ENCODE data around the gene ATP23. TPM values are rescaled to one million over a fixed set of nuclear protein-coding genes. Genes with fewer than 3 reads are reported as not detected.

The ATP23 gene
- total RNA-seq, 1 experiment from 2014 or later = 4.7 TPM

GRCh38 chr12:57936513-57936883 is 4.9 kb upstream of the ATP23 start:
- no peaks in the 10 kb centered on the region for H3K79me1 ChIP-seq (ENCODE audit: insufficient read depth, low read depth, low read length, poor library complexity, severe bottlenecking)
- H3K9me3 ChIP-seq (ENCODE audit: control insufficient read depth, low read depth, low read length) = no peaks in the 10 kb centered on the region
- no peak overlapping the region for H3K18ac ChIP-seq (ENCODE audit: insufficient read length, low read depth, low read length)
- no peak overlapping the region for H2AFZ ChIP-seq (ENCODE audit: low read length)
- no peak overlapping the region for H2BK20ac ChIP-seq (ENCODE audit: low read depth, low read length, poor library complexity, severe bottlenecking)
- H4K20me1 ChIP-seq (ENCODE audit: control insufficient read depth, insufficient read depth, insufficient read length) = no peaks in the 10 kb centered on the region
- no peak overlapping the region for H2AK5ac ChIP-seq (ENCODE audit: insufficient read length, low read length)
- H3K56ac ChIP-seq (ENCODE audit: insufficient read length, low read depth, low read length) = no peak overlapping the region
- no peak overlapping the region for H3T11ph ChIP-seq (ENCODE audit: low read length)
- H3K4ac ChIP-seq (ENCODE audit: low read depth, low read length) = no peak overlapping the region
- Mint-ChIP-seq H3K4me1 (peaks cover 20 to 21% of the 10 kb centered on the region in 2 experiments), H3K4me3 (peak overlapping the region; percentile 43 to 67), H3K27ac (no peak overlapping the region), H3K9me3 (no peaks in the 10 kb centered on the region), H3K36me3 (ENCODE audit: insufficient read depth in 1 of 3, low read depth in 3 of 3) (no peaks in the 10 kb centered on the region; a peak in 2 of 7 replicates), H3K27me3 (ENCODE audit: low read depth) (peaks cover 47% of the 10 kb centered on the region)
- H3K23me2 ChIP-seq (ENCODE audit: insufficient read length, low read depth, low read length, poor library complexity, severe bottlenecking) = peaks cover 9% of the 10 kb centered on the region
- H3K9ac ChIP-seq (ENCODE audit: extremely low read depth, insufficient read length, low read length) = no peak overlapping the region
- no peak overlapping the region for H4K91ac ChIP-seq (ENCODE audit: insufficient read length, low read depth, low read length)
- no peak overlapping the region for H3K27ac ChIP-seq (ENCODE audit: insufficient read length, low read depth, low read length)
- DNase-seq = no peak
- peak overlapping the region; percentile 64 for H3K4me2 ChIP-seq (ENCODE audit: insufficient read depth, insufficient read length, low read length)
- no peaks in the 10 kb centered on the region for H3K79me2 ChIP-seq (ENCODE audit: insufficient read depth, low read length)
- no peak overlapping the region for H2BK5ac ChIP-seq (ENCODE audit: insufficient read length, low read length)
- no peak overlapping the region for H3K14ac ChIP-seq (ENCODE audit: insufficient read depth, low read length)
- no CpG with 5 or more reads among the region's 3 CpGs for WGBS (ENCODE audit: extremely low coverage, insufficient read length, low lambda C conversion rate)
- TF ChIP-seq CTCF (conservative IDR thresholded peaks at IDR 0.05) = no peak
- H2BK12ac ChIP-seq (ENCODE audit: insufficient read length, low read depth, low read length) = no peak overlapping the region
- no peak overlapping the region for H4K5ac ChIP-seq (ENCODE audit: insufficient read length, low read depth, low read length)
- no peak overlapping the region for H2BK15ac ChIP-seq (ENCODE audit: low read depth, low read length)
- H3K27me3 ChIP-seq (ENCODE audit: insufficient read depth, low read length) = no peaks in the 10 kb centered on the region
- no peak overlapping the region for H2BK120ac ChIP-seq (ENCODE audit: low read depth, low read length, poor library complexity, severe bottlenecking)
- no peak overlapping the region for H3K23ac ChIP-seq (ENCODE audit: insufficient read length, low read depth, low read length)
- H4K8ac ChIP-seq (replicated peaks; ENCODE audit: insufficient read length, low read depth, low read length) = no peak overlapping the region
- H3K4me1 ChIP-seq (ENCODE audit: insufficient read depth, low read length) = no peaks in the 10 kb centered on the region
